ENCODE results near the gene PROM1.
A peak's percentile ranks its signal among the peaks of the same experiment; 100 is the strongest.

Gene PROM1

DNA sequence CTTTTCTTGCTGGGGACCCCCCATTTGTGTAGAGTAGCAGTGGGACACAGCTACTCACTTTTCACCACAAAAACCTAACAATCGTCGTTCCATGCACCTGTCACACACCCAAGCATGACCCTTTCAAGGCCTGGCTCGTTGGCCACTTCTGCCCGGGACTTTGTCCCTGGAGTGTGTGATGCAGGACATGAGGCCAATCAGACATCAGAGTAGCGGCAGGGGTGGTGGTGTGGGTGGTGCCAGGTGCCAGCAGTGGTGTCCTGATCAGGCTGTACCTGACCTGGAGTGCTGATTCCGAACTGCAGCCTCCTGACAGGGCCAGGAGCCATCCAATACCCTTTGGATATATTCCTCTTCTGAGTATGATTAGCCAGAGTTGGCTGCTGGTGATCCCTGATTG, 23.1 kb upstream of the PROM1 start:
- DNase-seq: no peak

DNA sequence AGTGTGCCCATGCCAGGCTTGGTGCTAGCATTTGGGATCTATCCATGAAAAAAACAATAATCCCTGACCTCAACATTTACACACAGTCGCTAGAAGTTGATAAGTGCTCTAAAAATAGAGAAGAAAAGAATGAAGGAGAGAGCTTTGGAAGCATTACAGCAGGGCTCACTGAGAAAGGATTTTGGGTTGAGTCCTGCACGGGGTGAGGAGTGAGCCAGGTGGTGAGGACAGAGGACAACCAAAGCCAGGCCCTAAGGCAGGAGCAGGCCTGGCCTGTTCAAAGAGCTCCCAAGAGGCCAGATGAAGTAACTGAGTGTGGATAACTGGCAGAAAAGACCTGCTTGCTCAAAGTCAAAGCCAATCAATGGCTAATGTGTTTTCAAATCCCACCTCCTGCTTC, 20.7 kb upstream of the PROM1 start:
- DNase-seq: no peak

DNA sequence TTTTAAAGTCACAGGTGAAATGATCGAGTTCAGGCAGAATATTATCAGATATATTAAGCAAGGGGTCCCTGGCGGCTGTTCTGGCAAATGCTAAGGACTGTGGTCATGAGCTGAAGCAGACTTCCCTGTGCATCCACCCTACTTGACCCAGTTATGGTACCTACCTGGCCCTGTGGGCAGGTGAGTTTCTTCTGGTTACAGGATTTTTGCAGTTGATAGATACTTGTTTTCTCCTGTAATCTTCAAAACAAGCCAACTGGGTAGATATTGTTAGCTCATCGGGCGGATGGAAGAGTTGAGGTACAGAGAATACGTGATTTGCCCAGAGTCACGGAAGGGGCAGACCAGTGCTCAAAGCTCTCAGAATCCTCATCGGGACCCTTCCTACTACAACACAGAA, 18.5 kb upstream of the PROM1 start:
- no peak for DNase-seq

DNA sequence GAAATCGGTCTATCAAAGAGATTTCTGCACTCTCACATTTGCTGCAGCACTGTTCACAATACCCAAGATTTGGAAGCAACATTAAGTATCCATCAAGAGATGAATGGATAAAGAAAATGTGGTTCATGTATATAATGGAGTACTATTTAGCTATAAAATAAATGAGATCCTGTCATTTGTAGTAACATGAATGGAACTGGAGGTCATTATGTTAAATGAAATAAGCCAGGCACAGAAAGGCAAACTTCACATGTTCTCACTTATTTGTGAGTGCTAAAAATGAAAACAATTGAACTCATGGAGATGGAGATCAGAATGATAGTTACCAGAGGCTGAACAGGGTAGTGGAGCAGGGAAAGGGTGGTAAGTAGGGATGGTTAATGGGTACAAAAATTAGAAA, 17.0 kb upstream of the PROM1 start:
- no peak for DNase-seq

DNA sequence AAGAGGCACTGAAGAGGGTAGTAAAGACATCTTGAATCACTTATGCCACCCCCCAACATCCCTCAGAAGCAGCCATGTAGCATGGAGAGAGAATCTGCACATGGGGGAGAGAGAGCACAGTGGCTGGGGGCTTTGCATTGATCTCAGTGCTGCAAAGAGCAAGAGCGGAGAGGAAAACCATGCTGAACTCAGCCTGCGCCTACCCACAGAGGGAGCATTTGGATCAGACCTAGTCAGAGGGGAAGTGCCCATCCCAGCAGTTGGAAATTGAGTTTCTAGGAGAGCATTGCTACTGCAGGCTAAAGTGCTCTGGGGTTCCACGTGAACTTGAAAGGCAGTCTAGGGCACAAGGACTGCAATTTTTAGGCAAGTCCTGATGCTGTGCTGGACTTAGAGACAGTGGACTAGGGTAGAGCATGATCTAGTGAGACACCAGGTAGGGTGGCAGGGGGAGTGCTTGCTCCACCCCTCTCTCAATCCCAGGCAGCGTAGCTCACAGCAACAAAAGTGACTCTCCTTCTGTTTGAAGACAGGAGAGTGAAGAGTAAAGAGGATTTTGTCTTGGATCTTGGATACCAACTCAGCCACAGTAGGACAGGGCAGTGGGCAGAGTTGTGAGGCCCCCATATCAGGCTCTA, 9.0 kb upstream of the PROM1 start:
- no peak for DNase-seq

DNA sequence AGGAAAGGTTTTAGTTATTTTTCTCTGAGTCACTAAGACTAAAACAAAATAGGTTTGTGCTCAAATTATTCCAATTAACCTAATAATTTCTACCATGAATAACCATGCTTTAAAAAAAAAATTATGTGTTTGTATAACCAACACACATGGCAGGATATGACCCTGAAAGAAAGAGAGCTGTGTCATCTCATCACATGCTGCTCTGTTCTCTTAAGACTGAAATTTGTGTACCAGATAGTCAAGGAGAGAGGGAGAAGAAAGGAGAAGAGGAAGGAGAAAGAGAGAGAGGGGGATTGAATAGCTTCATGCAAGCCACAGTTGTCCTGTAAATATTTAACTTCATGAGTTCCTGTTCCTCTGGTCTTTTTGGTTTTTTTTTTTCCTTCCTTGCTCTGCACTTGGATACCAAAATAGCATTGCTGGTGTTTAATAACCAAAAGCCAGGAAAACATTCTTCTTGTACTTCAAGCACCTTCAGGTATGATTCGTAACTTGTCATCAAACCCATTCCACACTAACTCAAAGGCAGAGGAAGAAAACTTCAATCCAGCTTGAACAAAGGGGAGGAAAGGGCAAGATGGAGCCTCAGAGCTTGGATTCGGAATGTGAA, 6.4 kb upstream of the PROM1 start:
- no peak for DNase-seq

DNA sequence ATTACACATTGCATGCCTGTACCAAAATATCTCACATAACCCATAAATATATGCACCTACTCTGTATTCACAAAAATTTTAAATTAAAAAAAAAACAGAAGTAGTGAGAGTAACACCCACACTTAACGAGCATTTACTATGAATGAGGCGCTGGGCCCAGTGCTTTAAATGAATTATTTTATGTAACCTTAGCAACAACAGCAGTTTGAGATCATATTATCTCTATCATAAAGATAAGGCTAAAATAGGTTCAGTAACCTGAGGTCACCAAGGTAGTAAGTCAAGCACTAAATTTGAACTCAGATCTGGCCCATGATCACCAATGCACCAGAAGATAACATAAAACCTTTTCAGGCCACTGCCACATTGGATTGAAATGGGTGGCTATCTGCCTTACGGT, 5.3 kb upstream of the PROM1 start:
- no peak for DNase-seq

DNA sequence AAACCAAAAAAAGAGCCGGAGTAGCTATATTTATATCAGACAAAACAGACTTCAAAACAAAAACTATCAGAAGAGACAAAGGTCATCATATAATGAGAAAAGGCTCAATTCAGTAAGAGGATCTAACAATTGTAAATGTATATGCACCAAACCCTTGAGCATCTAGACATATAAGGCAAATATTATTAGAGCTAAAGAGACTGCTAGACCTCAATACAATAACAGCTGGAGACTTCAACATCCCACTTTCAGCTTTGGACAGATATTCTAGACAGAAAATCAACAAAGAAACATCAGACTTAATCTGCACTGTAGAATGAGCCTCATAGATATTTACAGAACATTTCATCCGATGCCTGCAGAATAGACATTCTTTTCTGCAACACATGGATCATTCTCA, 4.8 kb upstream of the PROM1 start:
- DNase-seq: no peak

DNA sequence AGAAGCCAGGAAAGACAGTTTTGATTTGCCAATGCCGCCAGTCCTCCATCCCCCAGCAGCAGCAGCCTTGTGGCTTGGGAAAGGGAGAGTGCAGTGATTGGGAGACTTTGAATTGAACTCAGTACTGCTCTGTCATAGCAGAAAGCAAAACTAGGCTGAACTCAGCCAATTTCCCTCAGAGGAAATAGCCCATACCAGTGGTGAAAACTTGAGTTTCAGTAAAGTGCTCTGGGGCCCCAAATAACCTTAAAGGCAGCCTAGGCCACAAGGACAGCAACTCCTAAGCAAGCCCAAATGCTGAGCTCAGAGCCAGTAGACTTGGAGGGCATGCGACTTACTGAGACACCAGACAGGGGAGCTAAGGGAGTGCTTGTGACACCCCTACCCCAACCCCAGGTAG, 2.0 kb upstream of the PROM1 start:
- no peak for DNase-seq

DNA sequence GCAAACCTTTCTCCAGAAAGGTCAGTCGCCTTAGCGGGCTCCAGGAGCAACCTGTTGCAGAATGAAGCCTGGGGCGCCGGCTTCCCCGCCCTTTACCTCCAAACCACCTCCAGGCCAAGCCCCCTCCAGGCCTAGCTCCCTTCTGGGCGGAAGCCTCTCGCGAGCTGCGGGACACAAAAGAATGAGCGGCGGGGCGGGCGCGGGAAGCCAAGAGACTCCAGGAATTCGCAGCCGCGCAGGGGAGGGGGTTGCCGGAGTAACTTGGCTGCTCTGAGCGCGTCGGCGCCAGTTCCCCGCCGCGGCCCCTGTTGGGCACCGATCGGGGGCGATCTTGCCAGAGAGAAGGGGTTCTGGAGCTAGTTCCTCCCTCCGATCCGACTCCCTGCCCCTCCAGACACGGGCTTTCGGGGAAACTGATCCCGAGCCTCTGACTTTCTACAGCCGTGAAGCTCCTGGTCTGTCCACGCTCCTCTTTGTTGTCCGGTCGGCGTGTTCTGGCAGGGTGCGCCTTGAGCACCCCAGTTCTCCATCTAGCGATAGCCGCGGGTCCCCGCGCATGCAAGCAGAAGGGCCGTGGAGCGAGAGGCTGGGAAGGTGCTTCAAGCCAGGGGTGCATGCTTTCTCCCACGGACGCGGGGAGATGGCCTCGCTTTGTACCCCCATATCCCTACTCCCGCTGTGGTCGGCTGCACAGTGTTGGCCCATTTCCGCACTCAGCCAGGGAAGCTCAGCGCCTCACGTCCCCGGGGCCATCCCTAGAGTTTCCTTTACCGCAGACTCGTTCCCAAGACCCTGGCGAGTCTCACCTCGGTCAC, 1.2 kb downstream of the PROM1 start:
- peak; percentile 12 for DNase-seq

DNA sequence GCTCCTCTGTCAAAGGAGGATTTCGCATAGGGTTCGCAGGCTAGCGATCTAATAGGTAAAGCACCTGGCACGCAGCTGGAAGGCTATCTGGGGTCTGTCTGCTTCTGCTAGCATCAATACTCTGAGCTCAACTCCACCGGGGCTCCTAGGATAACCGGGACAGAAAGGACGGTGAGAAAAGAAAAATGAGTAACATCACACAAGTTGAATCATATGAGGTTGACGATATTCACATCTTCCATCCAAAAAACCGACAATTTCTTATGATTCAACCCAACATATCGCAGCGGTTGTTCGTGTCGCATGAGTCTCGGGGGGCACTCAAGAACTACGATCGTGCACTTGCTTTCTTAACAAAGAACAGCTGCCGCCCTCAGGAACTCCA, 1.8 kb downstream of the PROM1 start:
- DNase-seq: no peak

DNA sequence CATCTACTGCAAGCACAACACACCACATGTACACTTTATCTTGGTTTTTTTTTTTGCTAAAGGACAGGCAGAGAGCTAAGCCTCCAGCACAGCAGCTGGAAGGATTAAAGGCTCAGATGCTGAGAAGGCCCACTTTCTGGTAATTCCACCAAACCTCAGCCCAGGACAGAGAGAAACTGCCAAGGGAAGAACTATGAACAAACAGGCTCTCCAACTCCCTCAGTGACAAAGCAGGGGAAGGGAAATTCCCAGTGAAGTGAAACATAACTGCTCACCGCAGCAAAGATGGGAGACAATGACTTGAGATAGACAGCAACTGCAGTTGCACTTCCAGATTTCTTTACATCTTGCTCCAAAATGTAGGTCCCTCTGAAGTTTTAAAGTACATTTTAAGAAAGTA, 4.8 kb downstream of the PROM1 start:
- DNase-seq: no peak

DNA sequence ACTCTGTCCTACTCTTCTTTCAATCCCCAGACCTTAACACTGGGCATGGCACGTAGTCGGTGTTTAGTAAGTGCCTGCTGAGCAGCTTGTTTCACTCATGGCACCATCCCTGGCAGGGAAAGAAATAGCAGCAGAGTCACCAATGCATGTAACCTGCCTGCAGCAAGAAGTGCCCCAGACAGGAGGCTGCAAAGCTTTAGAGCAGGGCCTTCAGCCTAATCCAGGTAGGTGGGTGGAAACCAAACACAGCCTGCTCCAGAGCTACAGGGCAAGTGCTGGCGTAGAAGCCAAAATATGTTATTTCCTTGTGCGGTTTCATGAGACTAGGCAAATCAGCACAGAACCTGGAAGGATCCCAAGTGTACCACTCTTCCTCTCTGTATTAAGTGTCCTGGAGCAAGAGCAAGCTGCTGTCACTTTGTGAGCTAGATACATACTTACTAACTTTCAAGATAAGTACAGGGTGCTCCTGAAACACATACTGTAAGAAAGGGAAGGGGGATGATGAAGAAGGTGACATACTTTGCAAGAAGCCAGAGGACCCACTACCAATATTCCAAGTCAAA, 5.5 kb downstream of the PROM1 start:
- DNase-seq: no peak

DNA sequence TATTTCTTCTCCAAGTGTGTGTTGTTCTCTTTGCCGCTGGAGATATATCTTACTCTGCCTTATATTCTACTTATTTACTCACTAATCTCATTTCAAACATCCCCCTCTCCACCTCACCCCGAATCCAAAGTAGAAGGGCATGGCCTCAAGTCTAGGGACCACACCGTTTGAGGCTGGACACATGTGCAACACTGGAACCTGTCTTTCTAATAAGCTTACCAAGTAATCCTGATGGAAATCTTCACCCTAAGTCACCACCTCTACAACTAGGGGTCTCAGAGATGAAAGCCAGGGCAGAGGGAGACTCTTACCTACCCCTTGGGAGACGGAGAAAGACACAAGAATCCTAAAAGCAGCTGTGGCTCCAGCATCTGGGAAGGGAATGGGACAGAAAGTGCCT, 6.0 kb downstream of the PROM1 start:
- no peak for DNase-seq

DNA sequence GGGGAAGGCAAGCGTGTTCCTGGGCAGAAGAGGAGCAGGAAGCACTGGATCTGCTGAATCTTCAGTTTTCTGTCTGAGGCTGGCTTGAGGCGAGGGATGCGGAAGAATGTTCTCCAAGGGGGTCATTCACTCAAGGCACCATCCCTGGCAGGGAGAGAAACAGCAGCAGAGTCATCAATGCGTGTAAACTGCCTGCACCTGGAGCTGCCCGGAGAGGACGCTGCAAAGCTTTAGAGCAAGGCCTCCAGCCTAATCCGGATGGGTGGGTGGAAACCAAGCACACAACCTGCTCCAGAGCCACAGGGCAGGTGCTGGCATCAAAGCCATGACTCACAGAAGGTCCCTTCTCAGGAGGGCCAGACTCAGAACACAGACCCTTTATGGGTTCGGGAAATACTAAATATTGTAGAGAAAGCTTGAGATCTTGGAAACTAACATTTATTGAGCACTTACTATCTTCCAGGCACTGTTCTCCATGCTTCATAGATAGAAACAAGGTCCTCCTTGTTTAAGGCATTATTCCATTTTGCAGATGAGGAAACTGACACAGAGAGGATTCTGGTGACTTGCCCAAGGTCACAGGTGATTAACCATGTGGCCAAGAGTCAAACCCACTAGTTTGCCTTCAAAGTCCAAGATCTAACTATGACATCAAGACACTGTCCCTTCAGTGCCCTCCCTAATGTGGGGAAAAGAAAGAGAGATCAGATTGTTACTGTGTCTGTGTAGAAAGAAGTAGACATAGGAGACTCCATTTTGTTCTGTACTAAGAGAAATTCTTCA, 7.7 kb downstream of the PROM1 start:
- DNase-seq: no peak

DNA sequence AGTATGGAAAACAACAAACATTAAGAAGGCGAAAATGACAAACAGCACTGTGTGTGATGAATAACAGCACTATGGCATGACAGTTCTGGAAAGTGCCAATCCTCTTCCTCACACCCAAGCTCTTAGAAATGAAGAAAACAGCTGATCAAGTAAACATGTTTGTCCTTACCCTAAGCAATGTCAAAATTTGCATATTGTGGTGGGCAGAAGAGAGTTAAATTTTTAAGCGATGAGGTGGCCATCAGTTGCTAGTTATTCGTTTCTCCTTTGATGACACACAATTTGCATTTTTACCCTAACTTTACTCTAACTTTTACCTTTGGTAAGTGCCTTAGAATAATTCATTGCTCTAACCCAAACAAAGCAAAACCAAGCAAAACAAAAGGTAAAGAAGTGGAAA, 8.8 kb downstream of the PROM1 start:
- DNase-seq: no peak

DNA sequence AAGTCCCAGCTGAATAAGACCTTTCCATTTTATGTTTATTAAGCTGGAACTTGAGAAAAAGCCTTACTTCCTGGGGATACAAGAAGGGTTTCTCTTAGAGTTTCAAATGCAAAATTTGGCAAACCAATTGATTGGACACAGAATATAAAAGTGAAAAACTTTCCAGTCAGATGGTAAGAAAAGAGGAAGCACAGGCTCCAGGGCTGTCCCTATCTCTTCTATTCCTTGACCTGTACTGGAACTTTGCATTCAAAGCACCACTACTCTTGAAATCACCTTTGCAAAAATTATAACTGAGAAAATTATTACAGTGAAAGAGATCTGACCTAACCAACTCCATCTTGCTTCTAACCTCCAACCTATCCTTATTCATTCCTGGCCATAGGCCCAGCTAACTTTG, 11.7 kb downstream of the PROM1 start:
- DNase-seq: no peak

DNA sequence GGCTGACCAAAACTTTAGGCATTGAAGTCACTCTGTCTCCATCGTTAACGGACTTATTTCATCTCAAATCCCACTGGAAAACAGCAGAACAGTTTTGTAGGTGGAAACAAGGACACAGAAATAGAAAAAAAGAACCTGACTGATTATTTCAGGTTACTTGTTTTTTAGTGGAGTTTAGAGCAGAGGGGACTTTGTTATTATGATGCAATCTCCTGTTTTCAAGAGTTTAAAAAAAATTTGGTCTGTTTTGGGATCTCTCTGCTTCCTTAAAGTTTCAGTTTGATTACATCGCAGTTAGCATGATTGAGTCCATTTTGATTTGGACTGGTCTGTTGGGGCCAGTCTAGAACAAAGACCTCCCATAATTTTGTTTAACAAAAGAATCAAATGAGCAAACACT, 13.6 kb downstream of the PROM1 start:
- no peak for DNase-seq

DNA sequence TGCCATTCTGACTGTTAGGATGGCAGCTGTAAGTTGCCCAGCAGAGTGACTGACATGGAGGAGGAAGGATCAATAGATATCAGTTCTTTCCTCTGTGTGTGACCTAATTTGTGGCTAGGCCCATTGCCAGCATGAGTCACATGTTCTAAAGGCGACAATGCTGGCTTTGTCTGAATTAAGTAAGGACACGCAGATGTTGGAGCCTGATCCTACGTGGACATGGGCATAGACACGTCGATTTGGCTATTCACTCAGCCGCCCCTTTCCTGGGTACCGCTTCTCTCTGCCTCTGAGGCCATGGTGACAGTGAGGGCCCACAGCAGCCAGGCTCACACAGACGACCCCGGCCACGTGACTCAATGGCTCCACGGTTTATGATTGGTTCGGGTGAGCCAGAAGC, 16.3 kb downstream of the PROM1 start:
- DNase-seq: no peak

DNA sequence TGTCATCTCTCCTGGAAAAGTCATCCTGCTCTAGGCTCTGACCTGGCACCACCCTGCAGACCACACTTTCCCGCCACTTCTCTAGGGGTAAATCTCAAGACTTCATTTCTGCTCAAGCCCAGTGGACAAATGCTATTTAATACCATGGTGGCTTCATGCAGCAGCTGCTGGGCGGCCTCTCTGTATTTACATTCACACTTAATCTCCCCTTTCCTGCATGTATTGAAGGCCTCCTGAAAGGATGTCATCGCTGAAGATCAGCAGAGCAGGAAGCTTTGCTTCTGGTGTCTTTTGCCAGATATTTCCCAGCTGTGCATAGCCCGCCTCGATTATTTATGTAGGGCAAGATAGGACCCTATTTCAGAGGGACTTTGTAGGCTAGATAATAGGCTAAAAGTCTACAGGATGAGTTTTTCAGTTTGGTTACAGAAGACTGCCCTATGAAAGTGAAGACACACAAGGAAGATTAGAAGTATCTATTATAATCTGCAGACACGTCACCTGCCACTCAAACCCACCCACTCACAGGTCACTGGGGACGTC, 17.2 kb downstream of the PROM1 start:
- no peak for DNase-seq

DNA sequence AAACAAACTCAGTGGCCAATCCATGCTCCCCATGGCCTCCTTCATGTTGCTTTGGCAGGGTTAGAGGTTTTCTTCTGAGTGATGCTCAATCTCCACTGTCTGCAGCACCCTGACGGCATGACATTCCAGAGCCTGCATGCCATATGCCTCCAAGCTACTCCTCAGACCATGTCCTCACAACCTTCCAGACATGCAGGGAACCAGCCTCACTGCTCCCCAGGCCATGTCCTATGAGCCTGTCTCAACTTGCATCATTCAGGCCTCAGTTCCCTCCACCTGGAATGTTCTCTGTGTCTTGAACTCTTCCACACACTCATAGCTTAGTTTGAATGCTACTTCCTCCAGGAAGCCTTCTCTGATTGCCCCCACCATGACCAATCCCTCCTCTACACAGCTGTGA, 18.8 kb downstream of the PROM1 start:
- no peak for DNase-seq

DNA sequence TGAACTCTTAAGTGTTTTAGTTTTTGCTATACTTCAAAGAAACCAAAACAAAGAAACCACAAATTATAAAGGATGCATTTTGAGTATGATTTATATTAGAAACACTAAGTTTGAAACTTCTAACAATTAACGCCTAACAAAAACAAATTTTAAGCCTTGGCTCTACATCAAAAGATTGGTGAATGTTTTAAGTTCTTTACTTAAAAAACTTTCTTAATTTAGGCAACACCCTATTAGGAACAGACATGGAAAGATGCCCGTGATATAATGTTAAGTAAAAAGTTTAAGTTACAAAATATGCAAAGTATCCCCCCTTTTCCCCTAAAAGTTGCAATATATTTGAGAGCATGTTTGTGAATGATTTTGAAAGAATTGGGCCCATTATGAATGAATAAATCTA, 21.2 kb downstream of the PROM1 start:
- DNase-seq: no peak
